KOPT-K1 (cell line): ENCODE data around the gene AVPR2.

Experiments used
- H3K27ac ChIP-seq: fragments of 200-600 bp; sonication (generic); 2 replicates; pipeline ENCODE4 v1.5.1; 2016; ENCODE audit warnings: antibody characterized with exemption, mild to moderate bottlenecking, low read depth, low read length; ENCODE audit not compliant: poor library complexity, severe bottlenecking
- H3K36me3 ChIP-seq: fragments of 200-600 bp; sonication (generic); 2 replicates; pipeline ENCODE4 v1.5.1; 2017; ENCODE audit warnings: antibody characterized with exemption, mild to moderate bottlenecking, low read length, moderate library complexity; ENCODE audit not compliant: insufficient read depth
- H3K9me3 ChIP-seq: fragments of 200-600 bp; sonication (generic); 2 replicates; pipeline ENCODE4 v1.5.1; 2017; ENCODE audit warnings: antibody characterized with exemption, low read length, mild to moderate bottlenecking; ENCODE audit not compliant: insufficient read depth, poor library complexity, severe bottlenecking

Gene AVPR2

DNA sequence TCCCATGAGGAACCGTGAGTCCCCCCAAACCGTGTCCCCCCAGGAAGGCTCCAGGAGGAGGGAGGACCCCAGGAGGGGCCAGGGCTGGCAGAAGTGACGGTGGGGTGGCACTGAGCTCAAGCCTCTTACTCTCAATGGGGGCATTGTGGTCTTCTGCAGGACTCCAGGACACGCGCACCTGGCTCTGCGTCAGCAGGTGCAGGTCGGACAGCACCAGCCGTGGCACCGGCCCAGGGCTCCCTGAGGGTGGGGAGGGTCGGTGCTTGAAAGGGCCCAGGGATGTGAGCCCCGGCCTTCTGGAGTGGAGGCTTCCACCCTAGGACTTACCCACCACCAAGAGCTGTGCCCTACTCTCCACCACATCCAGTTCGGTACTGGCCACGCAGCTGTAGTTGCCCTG lies 36.8 kb upstream of the AVPR2 start:
- Histone ChIP-seq H3K9me3 (no peaks in the 10 kb centered on the region), H3K27ac (no peak overlapping the region), H3K36me3 (no peaks in the 10 kb centered on the region)

DNA sequence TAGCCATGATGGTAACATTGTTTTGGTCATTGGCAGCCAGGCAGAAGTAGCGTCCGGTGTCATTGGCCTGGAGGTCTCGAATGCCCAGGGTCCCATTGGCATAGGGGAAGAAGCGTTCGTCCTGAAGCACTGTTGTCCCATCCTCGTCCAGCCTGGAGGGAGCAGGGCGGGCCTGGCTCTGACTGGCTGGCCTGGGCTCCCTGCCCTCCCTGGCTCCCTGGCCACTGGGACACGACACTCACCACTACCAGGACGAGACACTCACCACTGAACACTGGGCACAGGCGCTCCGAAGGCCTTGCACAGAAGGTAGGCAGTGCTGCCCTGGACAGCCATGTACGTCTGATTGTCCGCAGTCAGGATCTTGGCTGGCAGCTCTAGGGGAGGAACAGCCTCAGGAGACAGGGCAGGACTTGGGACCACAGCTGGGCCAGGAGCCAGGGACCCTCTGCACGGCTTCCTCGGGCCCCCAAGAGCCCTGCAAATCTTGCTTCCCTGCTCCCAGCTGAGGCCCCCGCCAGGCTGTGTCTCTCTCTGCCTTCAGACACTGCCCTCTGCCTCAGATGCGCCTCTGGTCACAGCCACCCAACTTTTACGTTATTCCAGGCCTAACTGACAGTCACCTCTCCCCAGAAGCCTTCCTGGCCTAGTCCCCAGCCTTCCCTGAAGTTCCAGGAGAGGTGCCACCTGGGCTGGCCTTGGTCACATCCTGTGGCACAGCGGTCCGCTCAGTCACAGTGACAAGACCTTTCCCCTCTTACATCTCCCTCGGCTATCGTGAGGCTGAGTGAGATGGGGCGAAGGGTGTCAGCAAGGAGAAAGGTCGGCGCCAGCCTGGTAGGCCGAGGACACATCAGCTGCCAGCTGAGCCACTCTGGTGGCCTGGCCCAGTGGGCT lies 35.6 kb upstream of the AVPR2 start:
- no peaks in the 10 kb centered on the region for H3K36me3 ChIP-seq
- no peak overlapping the region for H3K27ac ChIP-seq
- no peaks in the 10 kb centered on the region for H3K9me3 ChIP-seq

DNA sequence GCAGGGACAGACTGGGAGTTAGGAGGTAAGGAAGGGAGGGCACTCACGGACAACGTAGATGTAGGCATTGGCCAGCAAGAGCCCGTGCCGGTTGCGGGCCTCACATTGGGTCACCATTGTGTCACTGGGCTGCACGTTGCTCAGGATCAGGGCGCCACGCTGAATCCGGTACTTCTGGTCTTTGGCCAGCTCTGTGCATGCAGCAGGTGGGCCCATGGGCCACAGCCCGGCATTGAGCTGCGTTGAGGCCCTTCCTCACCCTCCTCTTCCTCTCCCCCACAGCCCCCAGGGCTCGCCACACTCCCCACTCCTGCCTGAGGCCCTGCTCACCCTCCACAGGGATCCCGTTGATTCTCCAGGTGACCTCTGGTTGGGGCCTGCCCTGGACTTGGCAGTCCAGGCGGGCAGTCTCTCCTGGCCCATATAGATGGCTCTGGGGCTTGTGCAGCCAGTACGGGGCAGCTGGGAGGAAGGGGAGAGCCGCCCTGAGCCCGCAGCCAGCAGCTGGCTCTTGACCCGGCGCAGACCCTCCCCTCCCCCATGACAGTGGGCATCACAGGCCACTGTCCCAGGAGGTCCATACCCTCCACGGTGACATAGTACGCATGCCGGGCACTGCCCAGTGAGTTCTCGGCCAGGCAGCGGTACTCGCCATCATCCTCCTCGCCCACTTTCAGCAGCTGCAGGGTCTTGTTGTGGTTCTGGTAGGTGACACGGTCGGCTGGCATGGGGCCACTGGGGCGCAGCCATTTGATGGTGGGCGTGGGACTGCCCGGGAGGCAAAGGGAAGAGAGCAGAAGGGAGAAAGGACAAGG lies 34.8 kb upstream of the AVPR2 start:
- no peaks in the 10 kb centered on the region for H3K36me3 ChIP-seq

DNA sequence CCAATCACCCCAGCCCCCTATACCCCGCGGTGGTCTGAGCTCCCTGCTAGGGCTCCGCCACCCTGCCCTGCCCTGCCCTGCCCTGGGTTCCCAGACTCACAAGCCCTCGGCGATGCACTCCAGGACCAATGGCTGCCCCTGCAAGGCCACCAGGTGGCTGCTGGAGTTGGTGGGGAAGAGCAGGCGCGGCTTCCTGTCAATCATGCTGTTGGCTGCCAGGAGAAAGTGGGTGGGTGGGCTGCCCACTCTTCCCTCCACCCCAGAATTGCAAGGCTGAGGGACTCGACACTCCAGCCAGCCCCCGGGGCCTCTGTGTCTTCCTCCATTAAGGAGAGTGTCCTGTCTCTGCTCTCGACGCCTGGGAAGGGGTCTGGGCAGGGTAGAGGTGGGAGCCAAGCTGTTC lies 34.2 kb upstream of the AVPR2 start:
- Histone ChIP-seq H3K36me3 (no peaks in the 10 kb centered on the region), H3K9me3 (no peaks in the 10 kb centered on the region), H3K27ac (no peak overlapping the region)

More for the DNA sequence above, 34.8 kb upstream of the AVPR2 start:
- H3K9me3 ChIP-seq: no peaks in the 10 kb centered on the region
- H3K27ac ChIP-seq: no peak overlapping the region

DNA sequence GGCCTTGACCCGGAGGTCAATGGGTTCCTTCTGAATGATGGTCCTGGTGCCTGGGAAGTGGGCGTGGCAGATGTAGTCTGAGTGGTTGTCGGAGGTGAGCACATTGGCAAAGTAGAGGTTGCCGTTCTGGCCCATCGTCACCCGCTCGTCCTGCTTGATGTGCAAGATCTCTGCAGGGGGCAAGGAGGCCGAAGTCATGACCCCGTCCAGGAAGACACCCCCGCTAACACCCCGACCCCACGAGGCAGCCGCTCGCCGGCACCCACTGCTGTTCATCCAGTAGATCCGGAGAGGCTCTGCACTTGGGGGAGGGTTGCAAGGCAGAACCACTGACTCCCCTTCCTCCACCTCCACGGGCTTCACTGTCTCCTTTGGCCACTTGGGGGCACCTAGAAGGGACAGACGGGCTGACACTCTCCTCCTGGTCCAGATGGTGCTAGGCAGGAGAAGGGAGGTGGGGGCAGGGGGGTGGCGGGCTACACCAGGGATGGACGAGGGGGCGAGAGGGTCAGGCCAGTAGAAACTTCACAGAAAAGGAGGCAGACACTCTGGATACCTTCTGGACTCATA lies 33.6 kb upstream of the AVPR2 start:
- no peaks in the 10 kb centered on the region for H3K36me3 ChIP-seq
- no peak overlapping the region for H3K27ac ChIP-seq
- no peaks in the 10 kb centered on the region for H3K9me3 ChIP-seq

DNA sequence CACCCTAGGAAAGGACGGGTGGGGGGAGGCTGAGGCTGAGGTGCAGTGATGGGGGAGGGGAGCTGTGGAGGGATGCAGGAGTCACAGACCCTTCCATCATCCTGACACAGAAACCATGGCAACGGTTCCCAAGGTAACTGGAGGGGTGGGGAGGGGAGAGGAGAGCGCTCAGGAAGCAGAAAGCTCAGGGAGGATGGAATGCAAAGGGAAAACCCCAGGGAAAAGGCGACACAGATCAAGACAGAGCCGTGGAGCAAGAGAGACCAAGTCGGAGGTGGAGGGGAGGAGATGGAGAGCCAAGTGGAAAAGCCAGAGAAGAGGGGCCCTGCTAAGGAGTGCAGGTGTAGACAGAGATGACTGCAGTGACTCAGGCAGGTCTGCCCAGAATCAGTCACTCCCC lies 33.0 kb upstream of the AVPR2 start:
- Histone ChIP-seq H3K36me3 (no peaks in the 10 kb centered on the region), H3K27ac (no peak overlapping the region), H3K9me3 (no peaks in the 10 kb centered on the region)

GRCh38 chrX:153871946-153872878 lies 32.3 kb upstream of the AVPR2 start:
- no peaks in the 10 kb centered on the region for H3K36me3 ChIP-seq
- H3K27ac ChIP-seq: no peak overlapping the region
- H3K9me3 ChIP-seq: no peaks in the 10 kb centered on the region

- Histone ChIP-seq H3K9me3 (no peaks in the 10 kb centered on the region), H3K36me3 (no peaks in the 10 kb centered on the region), H3K27ac (no peak overlapping the region)
These were observed 31.0 kb upstream of the AVPR2 start for GRCh38 chrX:153873282-153874084.

- Histone ChIP-seq H3K27ac (no peak overlapping the region), H3K9me3 (no peaks in the 10 kb centered on the region), H3K36me3 (no peaks in the 10 kb centered on the region)
These were observed 30.4 kb upstream of the AVPR2 start for GRCh38 chrX:153874085-153874365.

DNA sequence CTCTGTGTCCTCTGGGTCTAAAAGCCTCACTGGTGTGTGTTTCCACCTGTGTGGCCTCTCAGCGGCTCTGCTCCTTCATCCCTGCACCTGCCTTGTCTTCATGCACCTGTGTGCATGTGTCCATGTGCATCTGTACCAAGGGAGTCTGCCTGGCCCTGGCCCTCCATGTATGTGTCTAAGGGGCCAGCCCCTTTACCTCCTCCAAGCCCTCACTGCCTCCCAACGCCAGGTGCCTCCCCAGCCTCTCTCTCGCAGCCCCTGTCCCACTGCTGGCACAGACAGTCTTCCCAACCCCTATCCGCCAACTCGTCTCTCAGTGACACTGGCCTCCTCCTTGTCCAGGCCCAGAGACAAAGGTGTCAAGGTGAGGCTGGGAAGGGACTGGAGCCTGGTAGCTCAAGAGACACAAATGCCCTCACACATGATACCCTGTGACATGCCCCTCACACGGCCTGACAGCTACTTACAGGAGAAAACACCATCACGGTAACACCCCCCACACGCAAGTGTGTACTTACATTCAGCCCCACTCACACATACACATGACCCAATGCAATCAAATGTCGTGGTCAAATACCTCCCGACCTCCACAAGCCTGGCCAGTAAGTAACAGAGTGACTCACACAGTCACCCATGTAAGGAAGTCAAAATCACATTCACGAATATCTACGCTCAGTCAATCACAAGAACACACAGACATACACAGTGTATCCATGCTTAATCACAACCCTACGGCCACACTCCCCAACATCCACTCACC lies 29.9 kb upstream of the AVPR2 start:
- no peaks in the 10 kb centered on the region for H3K9me3 ChIP-seq
- no peaks in the 10 kb centered on the region for H3K36me3 ChIP-seq
- no peak overlapping the region for H3K27ac ChIP-seq

GRCh38 chrX:153875391-153876111 lies 28.9 kb upstream of the AVPR2 start:
- H3K9me3 ChIP-seq: no peaks in the 10 kb centered on the region
- no peak overlapping the region for H3K27ac ChIP-seq
- H3K36me3 ChIP-seq: no peaks in the 10 kb centered on the region

DNA sequence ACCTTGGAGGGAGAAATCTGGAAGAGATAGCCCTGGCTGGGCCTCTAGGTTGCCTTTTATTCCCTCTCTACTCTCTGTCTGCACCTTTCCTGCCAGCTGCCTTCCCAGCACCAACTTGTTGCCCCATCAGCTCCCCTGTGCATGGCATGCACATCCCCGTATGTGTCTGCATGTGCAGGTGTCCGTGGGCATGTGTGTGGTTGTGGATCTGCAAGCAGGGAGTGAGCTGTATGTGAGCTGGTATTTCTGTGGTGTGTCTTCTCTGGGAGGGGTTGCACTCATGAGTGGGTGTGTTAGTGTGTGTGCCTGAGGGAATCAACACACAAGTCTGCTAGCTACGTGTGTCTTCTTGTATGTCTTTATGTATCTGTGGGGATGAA lies 28.4 kb upstream of the AVPR2 start:
- no peak overlapping the region for H3K27ac ChIP-seq
- H3K9me3 ChIP-seq: no peaks in the 10 kb centered on the region
- no peaks in the 10 kb centered on the region for H3K36me3 ChIP-seq
